HG02610 (cell line): ENCODE measurements around the gene DNAH17.

Experiments used
- ATAC-seq: cut with Tn5 transposase; IDR thresholded peaks from one replicate; pipeline ENCODE4 v1.9.1; 2021; ENCODE audit warnings: mild to moderate bottlenecking, moderate library complexity; ENCODE audit not compliant: unreplicated experiment

Gene DNAH17, protein sequence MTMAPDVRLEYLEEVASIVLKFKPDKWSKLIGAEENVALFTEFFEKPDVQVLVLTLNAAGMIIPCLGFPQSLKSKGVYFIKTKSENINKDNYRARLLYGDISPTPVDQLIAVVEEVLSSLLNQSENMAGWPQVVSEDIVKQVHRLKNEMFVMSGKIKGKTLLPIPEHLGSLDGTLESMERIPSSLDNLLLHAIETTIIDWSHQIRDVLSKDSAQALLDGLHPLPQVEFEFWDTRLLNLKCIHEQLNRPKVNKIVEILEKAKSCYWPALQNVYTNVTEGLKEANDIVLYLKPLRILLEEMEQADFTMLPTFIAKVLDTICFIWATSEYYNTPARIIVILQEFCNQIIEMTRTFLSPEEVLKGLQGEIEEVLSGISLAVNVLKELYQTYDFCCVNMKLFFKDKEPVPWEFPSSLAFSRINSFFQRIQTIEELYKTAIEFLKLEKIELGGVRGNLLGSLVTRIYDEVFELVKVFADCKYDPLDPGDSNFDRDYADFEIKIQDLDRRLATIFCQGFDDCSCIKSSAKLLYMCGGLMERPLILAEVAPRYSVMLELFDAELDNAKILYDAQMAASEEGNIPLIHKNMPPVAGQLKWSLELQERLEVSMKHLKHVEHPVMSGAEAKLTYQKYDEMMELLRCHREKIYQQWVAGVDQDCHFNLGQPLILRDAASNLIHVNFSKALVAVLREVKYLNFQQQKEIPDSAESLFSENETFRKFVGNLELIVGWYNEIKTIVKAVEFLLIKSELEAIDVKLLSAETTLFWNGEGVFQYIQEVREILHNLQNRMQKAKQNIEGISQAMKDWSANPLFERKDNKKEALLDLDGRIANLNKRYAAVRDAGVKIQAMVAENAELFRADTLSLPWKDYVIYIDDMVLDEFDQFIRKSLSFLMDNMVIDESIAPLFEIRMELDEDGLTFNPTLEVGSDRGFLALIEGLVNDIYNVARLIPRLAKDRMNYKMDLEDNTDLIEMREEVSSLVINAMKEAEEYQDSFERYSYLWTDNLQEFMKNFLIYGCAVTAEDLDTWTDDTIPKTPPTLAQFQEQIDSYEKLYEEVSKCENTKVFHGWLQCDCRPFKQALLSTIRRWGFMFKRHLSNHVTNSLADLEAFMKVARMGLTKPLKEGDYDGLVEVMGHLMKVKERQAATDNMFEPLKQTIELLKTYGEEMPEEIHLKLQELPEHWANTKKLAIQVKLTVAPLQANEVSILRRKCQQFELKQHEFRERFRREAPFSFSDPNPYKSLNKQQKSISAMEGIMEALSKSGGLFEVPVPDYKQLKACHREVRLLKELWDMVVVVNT (N-terminal part only)

DNA sequence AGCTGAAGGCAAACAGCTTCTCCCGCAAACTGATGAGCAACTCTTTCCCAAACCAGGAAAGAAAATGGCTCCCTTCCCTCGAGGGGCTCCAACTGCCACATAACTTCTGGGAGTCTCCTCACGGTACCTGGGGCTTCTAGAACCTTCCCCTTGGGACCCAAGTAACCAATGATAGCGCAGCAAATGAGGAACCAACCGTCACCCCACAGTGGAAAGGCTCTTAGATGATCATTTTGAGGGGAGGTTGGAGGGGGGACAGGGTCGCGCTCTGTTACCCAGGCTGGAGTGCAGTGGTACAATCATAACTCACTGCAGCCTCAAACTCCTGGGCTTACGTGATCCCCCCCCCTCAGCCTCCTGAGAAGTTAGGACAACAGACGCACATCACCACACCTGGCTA is at the start of gene DNAH17:
Gene DNAH17 (minus strand): TSS at position 101 of the 400 bp plus-strand sequence. CDS start 2,339 bp downstream, outside the sequence.
- no peak for ATAC-seq

DNA sequence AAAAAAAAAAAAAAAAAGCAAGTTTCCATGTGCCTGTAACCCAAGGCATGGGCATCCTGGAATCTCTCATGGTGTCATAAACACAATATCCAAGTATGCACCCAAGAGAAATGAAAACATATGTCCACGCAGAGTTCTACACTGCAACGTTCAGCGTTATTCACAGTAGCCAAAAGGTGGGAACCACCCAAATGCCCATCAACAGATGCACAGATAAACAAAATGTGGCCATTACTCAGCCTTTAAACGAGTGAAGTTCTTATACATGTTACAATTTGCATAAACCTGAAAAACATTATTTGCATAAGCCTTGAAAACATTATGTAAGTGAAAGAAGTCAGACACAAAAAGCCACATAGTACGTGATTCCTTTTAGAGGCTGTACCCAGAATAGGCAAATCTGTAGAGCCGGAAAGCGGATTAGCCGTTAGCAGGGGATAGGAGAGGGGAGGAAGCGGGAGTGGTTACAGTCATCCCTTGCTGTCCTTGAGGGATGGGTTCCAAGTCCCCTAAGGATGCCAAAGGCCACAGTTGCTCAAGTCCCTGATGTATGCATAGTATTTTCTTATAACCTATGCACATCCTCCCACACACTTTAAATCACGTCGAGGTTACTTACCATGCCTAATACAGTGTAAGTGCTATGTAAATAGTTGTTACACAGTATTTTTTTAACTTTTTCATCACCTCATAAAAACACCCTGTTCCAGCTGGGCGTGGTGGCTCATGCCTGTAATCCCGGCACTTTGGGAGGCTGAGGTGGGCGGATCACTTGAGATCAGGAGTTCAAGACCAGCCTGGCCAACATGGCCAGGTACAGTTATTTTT is 47.3 kb upstream of the DNAH17 start:
- no peak for ATAC-seq

DNA sequence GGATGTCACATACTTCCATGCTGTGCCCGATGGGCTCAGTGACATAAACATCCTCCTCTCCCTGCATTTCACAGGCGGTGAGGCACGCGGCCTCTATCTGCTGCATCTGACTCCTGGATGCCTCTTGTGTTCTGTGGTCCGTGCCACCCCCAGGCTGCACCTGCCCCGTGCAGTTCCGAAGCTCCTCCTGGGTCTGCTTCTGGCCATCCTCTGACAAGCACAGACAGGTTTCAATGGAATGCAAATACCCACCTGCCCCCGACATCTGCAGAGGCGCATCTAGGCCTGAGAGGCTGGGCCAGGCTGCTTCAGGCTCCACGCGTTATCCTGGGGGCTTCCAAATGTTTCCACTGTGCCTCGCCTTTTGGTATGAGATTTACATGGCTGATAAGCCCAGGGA is 46.3 kb upstream of the DNAH17 start:
- ATAC-seq: no peak

DNA sequence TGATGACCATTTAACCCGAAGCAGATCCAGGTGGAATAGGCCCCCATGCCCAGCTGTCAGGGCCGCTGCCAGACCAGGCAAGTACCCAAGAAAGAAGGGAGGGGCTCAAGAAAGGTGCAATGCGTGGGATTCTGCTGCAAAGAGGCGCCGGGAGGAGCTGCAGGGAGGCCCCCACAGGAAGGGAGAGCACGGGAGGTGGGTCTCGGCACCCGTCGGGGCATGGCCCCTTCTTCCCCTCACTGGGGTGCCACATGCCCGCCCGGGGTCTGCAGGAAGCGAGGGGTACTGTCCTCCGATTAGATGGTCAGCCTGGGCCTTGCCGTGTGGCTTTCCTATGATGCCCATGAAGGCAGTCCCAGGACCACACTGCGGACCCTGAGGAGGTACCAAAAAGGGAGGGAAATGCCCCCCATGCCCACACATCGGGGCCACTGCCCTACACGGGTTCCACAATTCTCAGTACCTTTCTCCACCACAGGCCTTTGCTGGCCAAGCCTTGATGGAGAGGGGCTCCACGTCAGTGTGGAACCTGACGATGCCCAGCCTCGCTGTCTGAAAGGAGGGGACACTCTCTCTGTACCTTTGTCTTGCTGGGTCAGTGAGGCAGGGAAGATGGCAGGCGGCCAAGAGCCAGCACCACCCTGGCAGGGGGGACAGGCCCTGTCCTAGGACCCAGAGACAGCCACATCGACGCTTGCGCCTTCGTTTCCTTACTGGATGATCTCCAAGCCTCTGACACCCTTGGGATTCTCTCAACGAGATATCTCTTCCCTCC is 45.5 kb upstream of the DNAH17 start:
- ATAC-seq: no peak

DNA sequence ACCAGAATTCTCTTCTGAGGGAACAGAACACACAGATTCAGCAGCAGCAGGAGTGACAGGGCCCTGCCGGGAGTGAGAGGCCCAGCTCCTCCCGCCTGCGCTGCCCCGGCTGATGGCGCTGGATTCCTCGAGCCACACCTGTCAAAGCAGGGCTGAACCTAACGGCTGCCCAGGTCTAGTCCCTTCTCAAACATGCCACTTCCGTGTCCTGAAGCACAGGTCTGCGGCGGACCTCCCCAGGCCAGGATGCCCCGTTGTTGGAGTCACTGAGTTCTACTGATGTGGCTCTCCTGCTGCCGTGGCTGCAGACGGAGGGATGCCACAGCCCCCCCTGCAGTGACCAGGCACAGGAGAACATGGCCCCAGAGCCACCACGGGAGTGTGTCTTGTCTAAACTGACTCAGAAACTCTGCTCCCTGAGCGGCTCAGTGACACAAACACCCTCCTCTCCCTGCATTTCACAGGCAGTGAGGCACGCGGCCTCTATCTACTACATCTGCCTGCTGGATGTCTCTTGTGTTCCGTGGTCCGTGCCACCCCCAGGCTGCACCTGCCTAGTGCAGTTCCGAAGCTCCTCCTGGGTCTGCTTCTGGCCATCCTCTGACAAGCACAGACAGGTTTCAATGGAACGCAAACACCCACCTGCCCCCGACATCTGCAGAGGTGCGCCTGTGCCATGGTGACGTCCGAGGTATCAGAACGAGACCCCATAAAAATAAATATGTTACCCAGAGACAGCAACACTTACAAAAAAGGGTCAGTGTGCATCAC is 44.7 kb upstream of the DNAH17 start:
- no peak for ATAC-seq

DNA sequence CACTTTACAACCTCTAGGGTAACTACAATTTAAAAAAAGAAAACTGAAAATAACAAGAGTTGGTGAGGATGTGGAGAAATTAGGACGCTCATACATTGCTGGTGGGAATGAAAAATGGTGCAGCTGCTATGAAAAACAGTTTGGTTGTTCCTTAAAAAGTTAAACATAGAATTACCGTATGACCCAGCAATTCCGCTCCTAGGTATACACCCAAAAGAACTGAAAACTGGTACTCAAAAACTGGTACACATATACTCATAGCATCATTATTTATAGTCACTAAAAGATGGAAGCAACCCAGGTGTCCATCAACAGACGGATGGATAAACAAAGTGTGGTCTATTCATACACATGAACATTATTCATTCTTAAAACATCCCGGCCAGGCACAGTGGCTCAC is 42.9 kb upstream of the DNAH17 start:
- ATAC-seq: no peak

DNA sequence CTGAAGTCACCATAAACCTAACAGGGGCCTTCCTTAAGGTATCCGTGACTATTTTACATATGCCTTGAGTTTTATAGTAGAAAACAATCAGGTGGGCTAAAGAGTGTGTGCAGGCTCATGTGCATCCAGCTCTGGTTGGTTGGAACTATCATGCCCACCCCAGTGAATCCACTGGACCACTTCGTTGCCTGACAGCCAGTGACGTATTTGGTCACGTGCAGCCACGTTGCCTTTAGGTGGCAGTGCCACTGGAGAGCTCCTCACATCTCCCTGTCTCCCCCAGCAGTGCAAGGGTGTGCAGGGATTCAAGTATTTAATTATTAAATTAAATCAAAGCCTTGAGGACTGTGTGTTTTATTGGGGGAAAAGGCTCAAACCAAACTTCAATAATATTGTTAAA is 42.1 kb upstream of the DNAH17 start:
- ATAC-seq: no peak

DNA sequence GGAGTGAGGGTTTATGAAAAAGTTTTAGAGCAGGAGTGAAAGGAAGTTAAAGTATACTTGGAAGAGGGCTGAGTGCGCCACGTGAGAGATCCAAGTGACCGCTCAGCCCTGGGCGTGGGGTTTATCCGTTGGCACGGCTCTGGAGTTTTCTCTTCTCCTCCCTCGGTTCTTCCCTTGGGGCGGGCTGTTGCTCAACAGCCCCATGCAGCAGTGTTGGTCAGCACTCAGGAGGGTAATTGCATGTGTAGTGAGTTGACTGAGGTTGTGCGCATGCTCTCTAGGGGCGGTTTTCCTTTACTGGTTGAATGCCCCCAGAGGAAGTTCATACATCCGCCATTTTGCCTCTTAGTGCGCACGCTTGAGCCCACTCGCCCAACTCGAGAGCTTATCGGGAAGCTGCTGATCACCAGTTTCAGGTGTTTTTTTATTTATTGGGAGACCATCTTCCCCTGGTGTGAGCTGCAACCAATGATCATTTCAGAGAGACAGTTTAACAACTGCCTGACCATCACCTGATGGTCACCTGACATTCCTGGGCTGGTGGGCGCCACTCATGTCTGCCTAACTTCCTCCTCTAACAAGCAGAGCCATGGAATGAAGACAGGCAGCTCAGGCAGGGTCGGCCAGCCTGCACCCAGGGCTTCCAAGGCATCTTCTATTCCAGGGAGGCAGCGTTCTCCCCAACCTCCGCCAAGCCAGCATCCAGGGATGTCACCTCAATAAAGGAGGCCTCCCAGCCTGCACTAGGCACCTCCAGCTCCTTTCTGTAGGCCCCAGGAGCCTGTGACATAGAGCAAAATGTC is 41.3 kb upstream of the DNAH17 start:
- no peak for ATAC-seq

DNA sequence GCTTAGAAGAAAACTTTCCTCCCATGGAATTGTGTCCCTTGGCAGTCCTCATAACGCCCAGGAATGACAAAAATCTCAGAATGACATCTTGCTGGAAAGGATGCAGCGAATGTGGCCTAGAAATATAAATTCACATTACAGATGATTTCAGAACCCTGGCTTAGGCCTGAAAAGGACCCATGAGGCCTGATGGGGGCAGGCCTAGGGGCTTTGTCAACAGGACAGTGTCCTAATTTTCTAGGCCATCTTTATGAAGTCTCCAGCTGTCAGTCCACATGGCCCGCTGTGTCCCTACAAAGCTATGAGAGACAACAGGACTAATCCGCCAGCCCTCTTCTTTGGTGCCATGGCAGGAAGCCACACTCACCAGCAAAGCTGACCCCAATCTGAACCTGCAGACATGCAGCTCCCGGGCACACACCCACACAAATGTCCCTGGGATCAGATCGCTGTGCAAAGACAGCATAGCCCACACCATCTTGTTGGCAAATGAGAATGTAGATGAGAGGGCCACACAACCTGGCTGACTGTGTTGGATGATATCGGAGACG is 40.4 kb upstream of the DNAH17 start:
- no peak for ATAC-seq

DNA sequence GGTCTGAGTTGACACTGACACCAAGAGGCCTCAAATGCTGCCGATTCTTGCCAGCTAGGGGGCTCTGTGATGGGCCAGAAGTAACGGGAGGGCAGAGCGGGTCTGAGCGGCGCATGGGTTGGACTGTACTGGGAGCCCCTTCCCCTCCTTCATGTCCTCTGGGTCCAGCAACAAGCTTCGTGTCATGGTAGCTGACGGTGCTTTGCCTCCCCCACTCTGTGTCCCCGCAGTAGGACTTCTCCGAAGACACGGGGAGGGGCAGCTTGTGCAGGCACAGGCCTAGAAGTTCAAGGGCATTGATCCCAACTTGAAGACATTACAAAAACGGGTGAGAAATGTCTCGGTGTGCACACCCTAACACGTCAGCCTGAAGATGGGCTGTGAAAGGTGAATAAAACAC is 39.8 kb upstream of the DNAH17 start:
- no peak for ATAC-seq

DNA sequence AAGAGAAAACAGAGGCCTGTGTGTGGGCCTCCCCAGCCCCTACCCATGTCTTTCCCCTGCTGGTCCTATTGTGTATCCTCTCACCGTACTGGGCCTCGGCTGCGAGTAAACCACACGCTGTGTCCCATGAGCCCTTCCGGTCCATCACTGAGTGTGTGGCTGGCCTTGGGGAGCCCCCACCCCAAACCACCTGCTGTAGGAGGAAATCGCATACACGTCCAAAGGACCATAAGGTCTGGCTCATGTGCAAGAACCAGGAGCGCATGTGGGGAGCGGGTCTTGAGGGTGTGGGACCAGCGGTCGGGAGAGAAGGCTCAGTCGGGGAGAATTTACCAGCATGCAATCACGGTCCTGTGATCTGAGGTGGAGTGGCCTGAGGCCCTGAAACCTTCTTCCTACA is 38.4 kb upstream of the DNAH17 start:
- ATAC-seq: no peak

DNA sequence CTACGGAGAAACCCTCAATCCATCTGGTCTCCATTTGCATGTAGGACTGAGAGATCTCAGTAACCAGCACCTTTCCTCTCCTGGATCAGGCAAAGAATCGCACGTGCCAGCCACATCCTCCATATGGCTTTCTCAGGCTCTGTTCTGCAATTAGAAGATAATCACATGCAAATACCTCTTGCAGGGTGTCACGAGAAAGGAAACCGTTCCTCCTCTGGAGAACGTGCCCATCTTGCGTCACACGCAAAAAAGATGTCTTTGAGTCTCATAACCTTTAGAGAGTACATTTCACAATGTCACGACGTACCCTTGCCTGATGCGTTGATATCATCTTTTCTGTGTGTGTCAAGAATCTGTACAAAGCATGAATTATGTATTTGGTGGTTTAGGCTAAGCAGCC is 36.2 kb upstream of the DNAH17 start:
- no peak for ATAC-seq

DNA sequence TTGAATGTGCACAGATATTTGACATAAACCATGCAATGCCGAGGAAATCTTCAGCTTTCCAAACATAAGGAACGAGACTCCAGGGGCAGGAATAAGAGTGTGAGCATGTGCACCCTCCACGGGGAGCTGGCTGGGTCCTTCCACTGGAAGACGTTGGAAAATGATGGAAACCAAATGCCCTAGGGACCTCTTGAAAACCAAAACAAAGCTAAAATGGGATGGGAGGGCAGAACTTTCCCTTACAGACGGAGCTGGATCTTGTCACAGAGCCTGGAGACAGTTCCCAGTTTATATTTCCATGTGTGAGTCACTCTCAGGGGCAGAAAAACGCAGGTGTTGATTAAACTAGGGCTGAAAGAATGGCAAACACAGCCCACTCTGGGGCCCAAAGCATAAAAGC is 34.4 kb upstream of the DNAH17 start:
- no peak for ATAC-seq

DNA sequence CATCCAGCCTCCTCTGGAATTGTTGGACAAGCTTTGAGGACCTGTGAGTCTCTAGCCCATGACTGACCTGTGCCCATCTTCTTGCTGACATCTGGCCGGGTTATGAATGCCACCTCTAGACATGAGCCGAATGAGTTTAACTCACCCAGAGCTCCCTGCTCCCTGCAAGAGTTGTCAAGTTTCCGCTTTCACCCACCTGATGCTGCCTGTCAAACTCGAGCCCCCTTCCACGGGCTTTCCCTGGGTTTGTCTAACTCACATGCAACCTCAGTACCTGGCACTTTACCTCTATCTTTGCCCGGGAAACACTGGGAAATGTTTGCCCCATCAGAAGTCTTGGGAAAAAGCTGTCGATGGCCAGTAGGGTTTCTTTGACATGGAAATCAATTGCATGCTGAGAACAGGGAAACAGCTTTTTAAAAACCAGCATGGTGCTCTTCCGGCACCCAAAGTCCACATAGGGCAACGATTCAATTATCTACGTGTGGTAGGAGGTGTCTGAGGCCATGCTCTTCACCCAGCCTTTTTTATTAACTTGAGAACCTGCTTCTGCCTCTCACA is 33.8 kb upstream of the DNAH17 start:
- ATAC-seq: no peak

DNA sequence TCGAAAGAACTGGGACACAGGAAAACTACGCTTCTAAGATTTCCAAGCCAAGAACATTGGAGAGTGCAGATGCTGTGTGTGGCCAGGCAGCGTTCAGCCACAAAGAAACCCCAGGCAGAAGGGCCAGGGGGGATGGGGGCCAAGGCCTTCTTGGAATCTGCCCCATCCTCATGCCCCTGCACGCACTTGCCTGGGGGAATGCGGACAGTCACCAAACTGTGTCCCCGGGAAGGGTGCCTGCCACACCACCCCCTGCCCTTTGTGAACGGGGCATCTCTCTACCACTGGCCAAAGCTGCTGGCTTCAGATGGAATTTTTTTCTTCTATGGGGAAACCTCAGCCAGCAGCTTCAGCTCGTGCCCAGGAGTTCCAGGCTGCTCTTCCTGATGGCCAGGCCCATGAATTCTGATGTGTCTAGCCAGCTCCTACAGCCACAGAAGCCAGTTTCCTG is 32.0 kb upstream of the DNAH17 start:
- ATAC-seq: no peak

DNA sequence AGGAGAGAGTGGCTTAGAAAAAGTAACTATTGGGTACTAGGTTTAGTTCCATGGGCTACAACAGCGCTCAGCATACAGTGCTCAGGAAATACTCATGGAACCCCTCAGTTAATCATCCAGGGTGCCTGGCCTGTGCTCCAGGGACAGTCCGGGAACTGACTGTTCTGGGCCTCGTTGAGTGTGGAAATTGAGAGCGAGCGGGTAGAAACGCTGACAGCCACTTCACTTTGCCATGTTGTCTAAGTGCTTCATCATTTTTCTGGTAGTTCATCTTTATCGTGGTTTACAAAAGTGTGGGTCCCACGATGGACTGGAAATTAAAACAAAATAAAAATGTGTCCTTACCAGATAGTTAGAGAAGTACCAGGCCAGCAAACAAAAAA is 31.6 kb upstream of the DNAH17 start:
- ATAC-seq: no peak

DNA sequence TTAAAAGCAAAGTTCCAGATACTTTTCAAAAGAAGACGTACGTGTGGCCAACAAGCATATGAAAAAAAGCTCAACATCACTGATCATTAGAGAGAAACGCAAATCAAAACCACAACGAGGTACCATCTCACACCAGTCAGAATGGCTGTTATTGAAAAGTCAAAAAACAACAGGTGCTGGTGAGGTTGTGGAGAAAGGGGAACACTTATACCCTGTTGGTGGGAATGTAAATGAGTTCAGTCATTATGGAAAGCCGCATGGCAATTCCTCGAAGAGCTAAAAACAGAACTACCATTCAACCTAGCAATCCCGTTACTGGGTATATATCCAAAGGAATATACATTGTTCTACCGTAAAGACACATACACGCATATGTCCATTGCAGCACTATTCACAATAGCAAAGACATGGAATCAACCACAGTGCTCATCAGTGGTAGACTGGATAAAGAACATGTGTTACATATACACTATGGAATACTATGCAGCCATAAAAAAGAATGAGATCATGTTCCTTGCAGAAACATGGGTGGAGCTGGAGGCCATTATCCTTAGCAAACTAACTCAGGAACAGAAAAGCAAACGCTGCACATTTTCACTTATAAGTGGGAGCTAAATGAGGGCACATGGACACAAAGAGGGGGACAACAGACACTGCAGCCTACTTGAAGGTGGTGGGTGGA is 31.1 kb upstream of the DNAH17 start:
- ATAC-seq: no peak
